ENCODE measurements around the gene PGRMC1.
"Not testable (repeated sequence)": the region's sequence is repeated elsewhere in the genome, so short reads cannot be mapped to it uniquely, and the experiment has no call there.

The PGRMC1 gene

GRCh38 chrX:119235051-119235511 is 1.0 kb upstream of the PGRMC1 start:
- DNase-seq (ENCODE audit: low spot score) = no peak

GRCh38 chrX:119236623-119237561 is 807 bp downstream of the PGRMC1 start:
- DNase-seq (ENCODE audit: low spot score) = peak; percentile 19

- DNase-seq (ENCODE audit: low spot score) = no peak
Observed at GRCh38 chrX:119237562-119237942, 1.5 kb downstream of the PGRMC1 start.

GRCh38 chrX:119238557-119238956 is 2.5 kb downstream of the PGRMC1 start:
- no peak for DNase-seq (ENCODE audit: low spot score)

- no peak for DNase-seq (ENCODE audit: low spot score)
Observed at GRCh38 chrX:119240356-119240755, 4.3 kb downstream of the PGRMC1 start.

GRCh38 chrX:119247702-119248101 is 11.6 kb downstream of the PGRMC1 start:
- no peak for DNase-seq (ENCODE audit: low spot score)

GRCh38 chrX:119249891-119250290 is 13.8 kb downstream of the PGRMC1 start:
- no peak for DNase-seq (ENCODE audit: low spot score)

- DNase-seq (ENCODE audit: low spot score) = no peak
Observed at GRCh38 chrX:119251386-119251785, 15.3 kb downstream of the PGRMC1 start.

GRCh38 chrX:119252716-119253115 is 16.6 kb downstream of the PGRMC1 start:
- no peak for DNase-seq (ENCODE audit: low spot score)

GRCh38 chrX:119266364-119266995 is 30.4 kb downstream of the PGRMC1 start:
- peak; percentile 19 for DNase-seq (ENCODE audit: low spot score)

- DNase-seq (ENCODE audit: low spot score) = not testable (repeated sequence)
Observed at GRCh38 chrX:119267115-119267514, 31.0 kb downstream of the PGRMC1 start.

- no peak for DNase-seq (ENCODE audit: low spot score)
Observed at GRCh38 chrX:119272882-119273419, 36.9 kb downstream of the PGRMC1 start.

GRCh38 chrX:119273420-119274192 is 37.5 kb downstream of the PGRMC1 start:
- DNase-seq (ENCODE audit: low spot score) = no peak

GRCh38 chrX:119282347-119282746 is 46.3 kb downstream of the PGRMC1 start:
- DNase-seq (ENCODE audit: low spot score) = not testable (repeated sequence)

- no peak for DNase-seq (ENCODE audit: low spot score)
Observed at GRCh38 chrX:119288890-119289393, 52.9 kb downstream of the PGRMC1 start.

GRCh38 chrX:119290476-119290875 is 54.4 kb downstream of the PGRMC1 start:
- no peak for DNase-seq (ENCODE audit: low spot score)

GRCh38 chrX:119291246-119291645 is 55.2 kb downstream of the PGRMC1 start:
- DNase-seq (ENCODE audit: low spot score) = not testable (repeated sequence)

- no peak for DNase-seq (ENCODE audit: low spot score)
Observed at GRCh38 chrX:119292445-119292844, 56.4 kb downstream of the PGRMC1 start.

All from hepatic stellate cell (primary cell).